GM18508 (cell line): ENCODE measurements around the gene MARCHF6.
A peak's percentile ranks its signal among the peaks of the same experiment; 100 is the strongest.

Experiments
- ATAC-seq: cut with Tn5 transposase; IDR thresholded peaks from one replicate; pipeline ENCODE4 v1.9.1; 2021; ENCODE audit warnings: moderate number of reproducible peaks; ENCODE audit not compliant: insufficient read depth, unreplicated experiment

The MARCHF6 gene

GRCh38 chr5:10353241-10354047 lies at the start of gene MARCHF6:
Gene MARCHF6 (plus strand): TSS chr5:10353695. CDS start chr5:10353899, 204 bp downstream.
- peak; percentile 54 for ATAC-seq

- no peak for ATAC-seq
Measured at GRCh38 chr5:10303699-10304170, 49.8 kb upstream of the MARCHF6 start.

GRCh38 chr5:10304932-10305331 lies 48.6 kb upstream of the MARCHF6 start:
- no peak for ATAC-seq

GRCh38 chr5:10306114-10306513 lies 47.4 kb upstream of the MARCHF6 start:
- ATAC-seq, result no peak

- no peak for ATAC-seq
Measured at GRCh38 chr5:10306806-10307205, 46.7 kb upstream of the MARCHF6 start.

- ATAC-seq, result peak; percentile 65
Measured at GRCh38 chr5:10307206-10308148, 46.0 kb upstream of the MARCHF6 start, which contains the start of gene CMBL. Gene CMBL (minus strand): TSS chr5:10307902. CDS start chr5:10290762, 17,140 bp downstream.

- no peak for ATAC-seq
Measured at GRCh38 chr5:10308844-10309243, 44.7 kb upstream of the MARCHF6 start.

GRCh38 chr5:10310066-10310779 lies 43.3 kb upstream of the MARCHF6 start:
- ATAC-seq, result no peak

GRCh38 chr5:10310835-10311570 lies 42.5 kb upstream of the MARCHF6 start:
- ATAC-seq, result peak; percentile 65

- ATAC-seq, result no peak
Measured at GRCh38 chr5:10311595-10312425, 41.7 kb upstream of the MARCHF6 start.

GRCh38 chr5:10315201-10315600 lies 38.3 kb upstream of the MARCHF6 start:
- no peak for ATAC-seq

- no peak for ATAC-seq
Measured at GRCh38 chr5:10315824-10316509, 37.5 kb upstream of the MARCHF6 start.

GRCh38 chr5:10317825-10318682 lies 35.4 kb upstream of the MARCHF6 start:
- peak; percentile 69 for ATAC-seq

- no peak for ATAC-seq
Measured at GRCh38 chr5:10319202-10319851, 34.2 kb upstream of the MARCHF6 start.

- ATAC-seq, result no peak
Measured at GRCh38 chr5:10320793-10321192, 32.7 kb upstream of the MARCHF6 start.

- no peak for ATAC-seq
Measured at GRCh38 chr5:10321882-10322281, 31.6 kb upstream of the MARCHF6 start.
